H9 (cell line): ENCODE measurements around the gene WDR4. TPM values are rescaled to one million over a fixed set of nuclear protein-coding genes. Genes with fewer than 3 reads are reported as not detected.

ENCODE experiments used
- DNase-seq: peaks from one replicate; pipeline ENCODE4 v3.0.0-alpha.2; 2017
- H2AFZ ChIP-seq: one replicate; pipeline ENCODE4 v1.6.1; 2013; ENCODE audit warnings: mild to moderate bottlenecking, low read length, control low read depth, moderate library complexity
- H2AK5ac ChIP-seq: 2 replicates; pipeline ENCODE4 v1.6.1; 2013; ENCODE audit warnings: low read length, control low read depth, mixed read lengths; ENCODE audit not compliant: insufficient read length
- H2BK120ac ChIP-seq: one replicate; pipeline ENCODE4 v1.6.1; 2013; ENCODE audit warnings: low read depth, mild to moderate bottlenecking, low read length, control low read depth, inconsistent platforms; ENCODE audit not compliant: poor library complexity, severe bottlenecking
- H2BK12ac ChIP-seq: 2 replicates; pipeline ENCODE4 v1.6.1; 2013; ENCODE audit warnings: low read length, control low read depth, mixed read lengths, low read depth; ENCODE audit not compliant: insufficient read length
- H2BK15ac ChIP-seq: 2 replicates; pipeline ENCODE4 v1.6.1; 2013; ENCODE audit warnings: low read depth, low read length, control low read depth
- H2BK20ac ChIP-seq: one replicate; pipeline ENCODE4 v1.6.1; 2013; ENCODE audit warnings: low read depth, mild to moderate bottlenecking, low read length, control low read depth, inconsistent platforms; ENCODE audit not compliant: poor library complexity, severe bottlenecking
- H2BK5ac ChIP-seq: 2 replicates; pipeline ENCODE4 v1.6.1; 2013; ENCODE audit warnings: low read length, control low read depth, mixed read lengths; ENCODE audit not compliant: insufficient read length
- H3K14ac ChIP-seq: 2 replicates; pipeline ENCODE4 v1.6.1; 2013; ENCODE audit warnings: low read length, control low read depth; ENCODE audit not compliant: insufficient read depth
- H3K18ac ChIP-seq: 2 replicates; pipeline ENCODE4 v1.6.1; 2013; ENCODE audit warnings: low read depth, mild to moderate bottlenecking, mixed read lengths, low read length, control low read depth; ENCODE audit not compliant: insufficient read length
- H3K23ac ChIP-seq: 2 replicates; pipeline ENCODE4 v1.6.1; 2013; ENCODE audit warnings: low read length, control low read depth, mixed read lengths, low read depth; ENCODE audit not compliant: insufficient read length
- H3K23me2 ChIP-seq: 2 replicates; pipeline ENCODE4 v1.6.1; 2013; ENCODE audit warnings: low read depth, mild to moderate bottlenecking, mixed read lengths, low read length, control low read depth; ENCODE audit not compliant: insufficient read length, poor library complexity, severe bottlenecking
- H3K27ac ChIP-seq: 2 replicates; pipeline ENCODE4 v1.5.1; 2013; ENCODE audit warnings: low read length, control low read depth, mixed read lengths, low read depth; ENCODE audit not compliant: insufficient read length
- H3K27me3 ChIP-seq: 2 replicates; pipeline ENCODE4 v1.6.1; 2013; ENCODE audit warnings: low read length, control low read depth, inconsistent platforms; ENCODE audit not compliant: insufficient read depth
- H3K4ac ChIP-seq: 2 replicates; pipeline ENCODE4 v1.6.1; 2013; ENCODE audit warnings: low read depth, mild to moderate bottlenecking, control low read depth, inconsistent platforms, low read length, moderate library complexity
- H3K4me1 ChIP-seq: 2 replicates; pipeline ENCODE4 v1.6.1; 2013; ENCODE audit warnings: low read length, control low read depth, inconsistent platforms; ENCODE audit not compliant: insufficient read depth
- H3K4me2 ChIP-seq: 2 replicates; pipeline ENCODE4 v1.6.1; 2013; ENCODE audit warnings: low read length, control low read depth, mixed read lengths; ENCODE audit not compliant: insufficient read length, insufficient read depth
- H3K56ac ChIP-seq: 2 replicates; pipeline ENCODE4 v1.6.1; 2013; ENCODE audit warnings: low read depth, mild to moderate bottlenecking, mixed read lengths, low read length, control low read depth; ENCODE audit not compliant: insufficient read length
- H3K79me1 ChIP-seq: 2 replicates; pipeline ENCODE4 v1.6.1; 2013; ENCODE audit warnings: low read depth, mild to moderate bottlenecking, moderate library complexity, low read length, control low read depth, inconsistent platforms; ENCODE audit not compliant: insufficient read depth, poor library complexity, severe bottlenecking
- H3K79me2 ChIP-seq: 2 replicates; pipeline ENCODE4 v1.6.1; 2013; ENCODE audit warnings: low read length, control low read depth, inconsistent platforms; ENCODE audit not compliant: insufficient read depth
- H3K9ac ChIP-seq: 2 replicates; pipeline ENCODE4 v1.6.1; 2013; ENCODE audit warnings: low read length, control low read depth, mixed read lengths; ENCODE audit not compliant: insufficient read length; ENCODE audit errors: extremely low read depth
- H3K9me3 ChIP-seq: one replicate; pipeline ENCODE4 v1.6.1; 2013; ENCODE audit warnings: low read depth, low read length, inconsistent platforms; ENCODE audit not compliant: control insufficient read depth
- H3T11ph ChIP-seq: one replicate; pipeline ENCODE4 v1.6.1; 2013; ENCODE audit warnings: mild to moderate bottlenecking, low read length, control low read depth, inconsistent platforms
- H4K20me1 ChIP-seq: one replicate; pipeline ENCODE4 v1.6.1; 2013; ENCODE audit not compliant: control insufficient read depth, insufficient read length, insufficient read depth
- H4K5ac ChIP-seq: 2 replicates; pipeline ENCODE4 v1.6.1; 2013; ENCODE audit warnings: low read depth, mild to moderate bottlenecking, mixed read lengths, low read length, control low read depth; ENCODE audit not compliant: insufficient read length
- H4K8ac ChIP-seq: replicated peaks from 2 replicates; pipeline ENCODE4 v1.6.1; 2013; ENCODE audit warnings: low read length, control low read depth, mixed read lengths, low read depth; ENCODE audit not compliant: insufficient read length
- H4K91ac ChIP-seq: 2 replicates; pipeline ENCODE4 v1.6.1; 2013; ENCODE audit warnings: low read depth, mild to moderate bottlenecking, moderate library complexity, mixed read lengths, low read length, control low read depth; ENCODE audit not compliant: insufficient read length
- H3K27ac Mint-ChIP-seq, 3 experiments: 2 replicates in 2 of 3; 3 replicates in 1 of 3; pipeline ENCODE4 v1.8.0; 2020 to 2021; ENCODE audit warnings: mixed read lengths in 3 of 3, mild to moderate bottlenecking in 1 of 3, moderate library complexity in 1 of 3
- H3K27me3 Mint-ChIP-seq: 2 replicates; pipeline ENCODE4 v1.8.0; 2021; ENCODE audit warnings: low read depth, mild to moderate bottlenecking, moderate library complexity, mixed read lengths
- H3K36me3 Mint-ChIP-seq, 3 experiments: 2 replicates in 2 of 3; 3 replicates in 1 of 3; pipeline ENCODE4 v1.8.0; 2020 to 2021; ENCODE audit warnings: low read depth in 3 of 3, mixed read lengths in 3 of 3; ENCODE audit not compliant: insufficient read depth in 1 of 3
- H3K4me1 Mint-ChIP-seq, 2 experiments: 2 replicates each; pipeline ENCODE4 v1.8.0; 2020; ENCODE audit warnings: mixed read lengths in 2 of 2
- H3K4me3 Mint-ChIP-seq, 2 experiments: 2 replicates in 1 of 2; 3 replicates in 1 of 2; pipeline ENCODE4 v1.8.0; 2020 to 2021; ENCODE audit warnings: mild to moderate bottlenecking in 2 of 2, mixed read lengths in 2 of 2, moderate library complexity in 1 of 2
- H3K9me3 Mint-ChIP-seq, 2 experiments: 2 replicates in 1 of 2; 3 replicates in 1 of 2; pipeline ENCODE4 v1.8.0; 2020; ENCODE audit warnings: mild to moderate bottlenecking in 2 of 2, mixed read lengths in 2 of 2, moderate library complexity in 1 of 2
- WGBS: extraction: QIAGEN DNeasy Blood & Tissue Kit; methylation state at CpG from one replicate; pipeline ENCODE4 v1.1.7; 2013; ENCODE audit warnings: missing lambda C conversion rate, low lambda C conversion rate, mixed read lengths; ENCODE audit not compliant: insufficient read length; ENCODE audit errors: extremely low coverage; 5-methylcytosine and 5-hydroxymethylcytosine counted together
- total RNA-seq: library from RNA; stranded (reverse); gene quantifications from 2 replicates; pipeline ENCODE4 v1.2.1, GENCODE V29; 2021
- TF ChIP-seq, protein P1 (sequence below): fragments of 200-600 bp; sonication (generic); conservative IDR thresholded peaks from 3 replicates; pipeline ENCODE4 v1.8.0; 2021; ENCODE audit warnings: antibody characterized with exemption, mild to moderate bottlenecking

Gene WDR4
- total RNA-seq, 1 experiment from 2014 or later: 54.4 TPM

DNA sequence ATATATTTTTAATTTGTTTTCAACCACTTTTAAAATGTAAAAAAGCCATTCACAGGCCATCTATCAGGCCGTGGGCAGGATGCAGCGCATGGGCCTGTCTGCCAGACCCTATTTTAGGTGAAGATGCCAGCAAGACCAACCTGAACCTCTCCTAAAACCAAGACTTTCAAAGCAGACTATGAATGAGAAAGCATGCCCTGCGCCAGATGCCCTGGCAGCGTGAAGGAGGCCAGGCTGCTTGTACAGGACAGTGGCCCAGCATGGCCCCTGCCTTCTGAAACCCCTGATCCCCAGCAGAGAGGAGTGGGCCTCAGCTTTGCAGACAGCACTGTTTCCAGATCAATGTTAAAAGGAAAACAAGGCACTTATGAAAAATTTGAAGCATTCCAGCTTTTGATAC is 31.6 kb downstream of the WDR4 start:
- no peak overlapping the region for H2BK120ac ChIP-seq
- no peaks in the 10 kb centered on the region for H3K23me2 ChIP-seq
- no peak overlapping the region for H2BK15ac ChIP-seq
- no peak overlapping the region for H3K27ac ChIP-seq
- Mint-ChIP-seq H3K27ac (no peak overlapping the region), H3K36me3 (peaks cover 58 to 91% (median 89%) of the 10 kb centered on the region in 3 experiments), H3K9me3 (no peaks in the 10 kb centered on the region), H3K27me3 (no peaks in the 10 kb centered on the region), H3K4me1 (no peaks in the 10 kb centered on the region), H3K4me3 (no peak overlapping the region)
- WGBS: no CpG with 5 or more reads among the region's 4 CpGs
- no peak overlapping the region for H3K23ac ChIP-seq
- no peak overlapping the region for H3K4me2 ChIP-seq
- no peak overlapping the region for H2AK5ac ChIP-seq
- TF ChIP-seq, protein P1, sequence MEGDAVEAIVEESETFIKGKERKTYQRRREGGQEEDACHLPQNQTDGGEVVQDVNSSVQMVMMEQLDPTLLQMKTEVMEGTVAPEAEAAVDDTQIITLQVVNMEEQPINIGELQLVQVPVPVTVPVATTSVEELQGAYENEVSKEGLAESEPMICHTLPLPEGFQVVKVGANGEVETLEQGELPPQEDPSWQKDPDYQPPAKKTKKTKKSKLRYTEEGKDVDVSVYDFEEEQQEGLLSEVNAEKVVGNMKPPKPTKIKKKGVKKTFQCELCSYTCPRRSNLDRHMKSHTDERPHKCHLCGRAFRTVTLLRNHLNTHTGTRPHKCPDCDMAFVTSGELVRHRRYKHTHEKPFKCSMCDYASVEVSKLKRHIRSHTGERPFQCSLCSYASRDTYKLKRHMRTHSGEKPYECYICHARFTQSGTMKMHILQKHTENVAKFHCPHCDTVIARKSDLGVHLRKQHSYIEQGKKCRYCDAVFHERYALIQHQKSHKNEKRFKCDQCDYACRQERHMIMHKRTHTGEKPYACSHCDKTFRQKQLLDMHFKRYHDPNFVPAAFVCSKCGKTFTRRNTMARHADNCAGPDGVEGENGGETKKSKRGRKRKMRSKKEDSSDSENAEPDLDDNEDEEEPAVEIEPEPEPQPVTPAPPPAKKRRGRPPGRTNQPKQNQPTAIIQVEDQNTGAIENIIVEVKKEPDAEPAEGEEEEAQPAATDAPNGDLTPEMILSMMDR: no peak
- no peaks in the 10 kb centered on the region for H3K9me3 ChIP-seq
- H3T11ph ChIP-seq: no peak overlapping the region
- no peak for DNase-seq
- no peaks in the 10 kb centered on the region for H4K20me1 ChIP-seq
- H2BK20ac ChIP-seq: no peak overlapping the region
- no peak overlapping the region for H2BK5ac ChIP-seq
- H3K79me1 ChIP-seq: peaks cover 8% of the 10 kb centered on the region
- no peak overlapping the region for H3K18ac ChIP-seq
- peaks cover 6% of the 10 kb centered on the region for H3K79me2 ChIP-seq
- no peak overlapping the region for H4K8ac ChIP-seq
- no peak overlapping the region for H2BK12ac ChIP-seq
- H3K56ac ChIP-seq: no peak overlapping the region
- no peak overlapping the region for H3K4ac ChIP-seq
- H3K14ac ChIP-seq: no peak overlapping the region
- no peak overlapping the region for H3K9ac ChIP-seq
- no peak overlapping the region for H4K91ac ChIP-seq
- H4K5ac ChIP-seq: no peak overlapping the region
- no peak overlapping the region for H2AFZ ChIP-seq
- H3K4me1 ChIP-seq: no peaks in the 10 kb centered on the region
- H3K27me3 ChIP-seq: no peaks in the 10 kb centered on the region
